Neural cell (in vitro differentiated cells): Measurements from ENCODE around the gene DNAJC6. TPM values are rescaled to one million over a fixed set of nuclear protein-coding genes. Genes with fewer than 3 reads are reported as not detected.

Experiments used
- H2AFZ ChIP-seq: fragments of 200-600, 300-800 bp; sonication (generic), shearing (Covaris generic); 2 replicates; pipeline ENCODE4 v1.6.0; 2014; ENCODE audit warnings: low read depth, mild to moderate bottlenecking, antibody characterized with exemption, low read length, moderate library complexity
- H3F3A ChIP-seq: fragments of 200-600 bp; shearing (Covaris generic); 2 replicates; pipeline ENCODE4 v1.6.1; 2016; ENCODE audit warnings: mild to moderate bottlenecking, moderate library complexity, mixed read lengths, antibody characterized with exemption, low read length; ENCODE audit not compliant: insufficient read depth, poor library complexity, severe bottlenecking
- H3K27ac ChIP-seq: fragments of 200-600, 300-800 bp; sonication (generic), shearing (Covaris generic); 2 replicates; pipeline ENCODE4 v1.5.1; 2014; ENCODE audit warnings: mild to moderate bottlenecking, low read length, moderate library complexity
- H3K27me3 ChIP-seq: fragments of 300-800, 200-600 bp; sonication (generic), shearing (Covaris generic); 2 replicates; pipeline ENCODE4 v1.6.0; 2014; ENCODE audit warnings: mild to moderate bottlenecking, low read depth, low read length, moderate library complexity; ENCODE audit not compliant: insufficient read depth
- H3K36me3 ChIP-seq: fragments of 300-800, 200-600 bp; sonication (generic), shearing (Covaris generic); 2 replicates; pipeline ENCODE4 v1.5.1; 2014; ENCODE audit warnings: mild to moderate bottlenecking, antibody characterized with exemption, low read length, moderate library complexity; ENCODE audit not compliant: insufficient read depth
- H3K4me2 ChIP-seq: fragments of 300-800, 200-600 bp; sonication (generic), shearing (Covaris generic); 2 replicates; pipeline ENCODE4 v1.6.0; 2014; ENCODE audit warnings: mild to moderate bottlenecking, low read length
- H3K4me3 ChIP-seq: fragments of 300-800, 200-600 bp; sonication (generic), shearing (Covaris generic); 2 replicates; pipeline ENCODE4 v1.5.1; 2014; ENCODE audit warnings: mild to moderate bottlenecking, low read length, moderate library complexity
- H3K79me2 ChIP-seq: fragments of 200-600 bp; shearing (Covaris generic); replicated peaks from 2 replicates; pipeline ENCODE4 v1.6.0; 2014; ENCODE audit warnings: mild to moderate bottlenecking, low read length, moderate library complexity; ENCODE audit not compliant: insufficient read depth
- H3K9ac ChIP-seq: fragments of 300-800, 200-600 bp; sonication (generic), shearing (Covaris generic); 2 replicates; pipeline ENCODE4 v1.6.1; 2016; ENCODE audit warnings: mild to moderate bottlenecking, low read length, mixed read lengths
- H3K9me2 ChIP-seq: fragments of 200-600 bp; shearing (Covaris generic); 2 replicates; pipeline ENCODE4 v1.6.1; 2016; ENCODE audit warnings: mild to moderate bottlenecking, low read length, mixed read lengths; ENCODE audit not compliant: insufficient read depth
- H3K9me3 ChIP-seq: fragments of 200-600, 300-800 bp; sonication (generic), shearing (Covaris generic); 2 replicates; pipeline ENCODE4 v1.6.1; 2016; ENCODE audit warnings: mild to moderate bottlenecking, mixed run types, low read length, moderate library complexity, mixed read lengths
- H4K20me1 ChIP-seq: fragments of 200-600 bp; shearing (Covaris generic); 2 replicates; pipeline ENCODE4 v1.6.1; 2016; ENCODE audit warnings: mild to moderate bottlenecking, mixed run types; ENCODE audit not compliant: insufficient read depth
- CTCF ChIP-seq: fragments of 450-650 bp; IDR thresholded peaks from 2 replicates; pipeline ENCODE4 v1.5.1; 2014; ENCODE audit warnings: antibody characterized with exemption, mild to moderate bottlenecking, moderate library complexity; ENCODE audit not compliant: poor library complexity, severe bottlenecking
- EP300 ChIP-seq: fragments of 450-650 bp; conservative IDR thresholded peaks from 2 replicates; pipeline ENCODE4 v1.6.1; 2014; ENCODE audit warnings: antibody characterized with exemption, mild to moderate bottlenecking, moderate library complexity; ENCODE audit not compliant: poor library complexity, severe bottlenecking
- EZH2 ChIP-seq: fragments of 200-600, 300-800 bp; shearing (Covaris generic), sonication (generic); IDR thresholded peaks from 2 replicates; pipeline ENCODE4 v1.6.1; 2014; ENCODE audit warnings: antibody characterized with exemption, low read length, borderline replicate concordance, mild to moderate bottlenecking; ENCODE audit not compliant: insufficient read depth, poor library complexity, severe bottlenecking
- MXI1 ChIP-seq: fragments of 450-650 bp; conservative IDR thresholded peaks from 2 replicates; pipeline ENCODE4 v1.6.1; 2014; ENCODE audit warnings: antibody characterized with exemption, mild to moderate bottlenecking; ENCODE audit not compliant: poor library complexity, severe bottlenecking
- POLR2AphosphoS5 ChIP-seq: IDR thresholded peaks from 2 replicates; pipeline ENCODE4 v1.6.1; 2012
- RAD21 ChIP-seq: fragments of 450-650 bp; conservative IDR thresholded peaks from 2 replicates; pipeline ENCODE4 v1.6.1; 2014; ENCODE audit warnings: antibody characterized with exemption, mild to moderate bottlenecking, moderate library complexity
- SMC3 ChIP-seq: fragments of 450-650 bp; conservative IDR thresholded peaks from 2 replicates; pipeline ENCODE4 v1.6.1; 2014; ENCODE audit warnings: antibody characterized with exemption, mild to moderate bottlenecking, moderate library complexity; ENCODE audit not compliant: poor library complexity
- TAF1 ChIP-seq: IDR thresholded peaks from 2 replicates; pipeline ENCODE4 v1.6.1; 2012; ENCODE audit warnings: low read depth
- polyA minus RNA-seq: library from RNA; depleted of rRNA, polyadenylated mRNA; stranded (reverse); fragments of >200 nt; gene quantifications from 2 replicates; pipeline ENCODE4 v1.2.3, GENCODE V29; 2014
- polyA plus RNA-seq: library from polyadenylated mRNA; depleted of rRNA; stranded (reverse); fragments of >200 nt; gene quantifications from 2 replicates; pipeline ENCODE4 v1.2.3, GENCODE V29; 2014
- TF ChIP-seq, protein P1 (sequence below): IDR thresholded peaks from 2 replicates; pipeline ENCODE4 v1.6.1; 2012; ENCODE audit warnings: borderline replicate concordance

DNAJC6 gene
- polyA plus RNA-seq (47.1 and 47.8 TPM in 2 replicates), polyA minus RNA-seq (102 and 129 TPM in 2 replicates)

DNA sequence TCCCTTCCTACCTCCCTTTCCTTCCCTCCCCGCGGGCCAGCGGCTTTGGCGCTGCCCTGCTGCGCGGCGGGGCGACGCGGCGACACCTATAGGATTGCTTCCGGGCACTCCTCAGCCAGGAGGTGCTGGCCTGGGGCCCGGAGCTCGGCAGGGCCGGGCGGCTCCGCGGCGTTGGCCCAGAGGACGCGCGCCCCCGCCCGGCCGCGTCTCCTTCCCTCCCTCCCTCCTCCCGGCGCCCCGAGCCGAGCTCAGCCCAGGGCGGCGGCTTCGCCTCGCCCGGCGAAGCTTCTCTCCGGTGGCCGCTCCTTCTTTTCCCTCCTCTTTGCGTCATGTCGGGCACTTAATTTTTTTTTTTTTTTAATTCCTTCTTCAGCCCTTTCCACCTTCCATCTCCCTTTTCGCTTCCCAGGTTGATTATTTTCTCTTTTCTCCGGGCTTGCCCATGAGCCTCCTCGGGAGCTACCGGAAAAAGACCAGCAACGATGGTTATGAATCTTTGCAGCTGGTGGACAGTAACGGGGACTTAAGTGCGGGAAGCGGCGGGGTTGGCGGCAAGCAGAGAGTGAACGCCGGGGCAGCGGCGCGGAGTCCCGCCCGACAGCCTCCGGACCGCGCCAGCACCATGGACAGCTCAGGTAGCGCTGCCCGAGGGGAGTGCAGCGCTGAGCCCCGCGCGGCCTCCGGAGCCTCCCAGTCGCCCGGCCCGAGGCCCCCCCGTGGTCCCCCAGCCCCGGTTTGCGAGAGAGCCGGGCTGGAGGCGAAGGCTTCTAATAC lies at the start of gene DNAJC6:
Gene DNAJC6, plus strand, starts transcription at position 240 of the 774 bp plus-strand sequence. Its CDS starts 203 bp downstream, at position 443.
- H3K27me3 ChIP-seq, result no peaks in the 10 kb centered on the region
- H3K79me2 ChIP-seq, result peaks cover 4% of the 10 kb centered on the region
- H2AFZ ChIP-seq, result peak within 1 kb of the TSS; percentile 92
- peak within 1 kb of the TSS; percentile 91 for H3K4me3 ChIP-seq
- peak within 1 kb of the TSS; percentile 86 for H3K27ac ChIP-seq
- peak within 1 kb of the TSS; percentile 80 for H3K4me2 ChIP-seq
- no peaks in the 10 kb centered on the region for H4K20me1 ChIP-seq
- H3K9me2 ChIP-seq, result no peaks in the 10 kb centered on the region
- peaks cover 2% of the 10 kb centered on the region for H3F3A ChIP-seq
- no peaks in the 10 kb centered on the region for H3K36me3 ChIP-seq
- H3K9me3 ChIP-seq, result no peaks in the 10 kb centered on the region
- H3K9ac ChIP-seq, result peak within 1 kb of the TSS; percentile 85
- TF ChIP-seq POLR2AphosphoS5 (peak; percentile 57), EP300 (no peak), MXI1 (peak; percentile 41), EZH2 (no peak), SMC3 (peak; percentile 5), CTCF (no peak), RAD21 (no peak), TAF1 (peak; percentile 15)
- TF ChIP-seq, protein P1, sequence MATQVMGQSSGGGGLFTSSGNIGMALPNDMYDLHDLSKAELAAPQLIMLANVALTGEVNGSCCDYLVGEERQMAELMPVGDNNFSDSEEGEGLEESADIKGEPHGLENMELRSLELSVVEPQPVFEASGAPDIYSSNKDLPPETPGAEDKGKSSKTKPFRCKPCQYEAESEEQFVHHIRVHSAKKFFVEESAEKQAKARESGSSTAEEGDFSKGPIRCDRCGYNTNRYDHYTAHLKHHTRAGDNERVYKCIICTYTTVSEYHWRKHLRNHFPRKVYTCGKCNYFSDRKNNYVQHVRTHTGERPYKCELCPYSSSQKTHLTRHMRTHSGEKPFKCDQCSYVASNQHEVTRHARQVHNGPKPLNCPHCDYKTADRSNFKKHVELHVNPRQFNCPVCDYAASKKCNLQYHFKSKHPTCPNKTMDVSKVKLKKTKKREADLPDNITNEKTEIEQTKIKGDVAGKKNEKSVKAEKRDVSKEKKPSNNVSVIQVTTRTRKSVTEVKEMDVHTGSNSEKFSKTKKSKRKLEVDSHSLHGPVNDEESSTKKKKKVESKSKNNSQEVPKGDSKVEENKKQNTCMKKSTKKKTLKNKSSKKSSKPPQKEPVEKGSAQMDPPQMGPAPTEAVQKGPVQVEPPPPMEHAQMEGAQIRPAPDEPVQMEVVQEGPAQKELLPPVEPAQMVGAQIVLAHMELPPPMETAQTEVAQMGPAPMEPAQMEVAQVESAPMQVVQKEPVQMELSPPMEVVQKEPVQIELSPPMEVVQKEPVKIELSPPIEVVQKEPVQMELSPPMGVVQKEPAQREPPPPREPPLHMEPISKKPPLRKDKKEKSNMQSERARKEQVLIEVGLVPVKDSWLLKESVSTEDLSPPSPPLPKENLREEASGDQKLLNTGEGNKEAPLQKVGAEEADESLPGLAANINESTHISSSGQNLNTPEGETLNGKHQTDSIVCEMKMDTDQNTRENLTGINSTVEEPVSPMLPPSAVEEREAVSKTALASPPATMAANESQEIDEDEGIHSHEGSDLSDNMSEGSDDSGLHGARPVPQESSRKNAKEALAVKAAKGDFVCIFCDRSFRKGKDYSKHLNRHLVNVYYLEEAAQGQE, result peak; percentile 88

DNA sequence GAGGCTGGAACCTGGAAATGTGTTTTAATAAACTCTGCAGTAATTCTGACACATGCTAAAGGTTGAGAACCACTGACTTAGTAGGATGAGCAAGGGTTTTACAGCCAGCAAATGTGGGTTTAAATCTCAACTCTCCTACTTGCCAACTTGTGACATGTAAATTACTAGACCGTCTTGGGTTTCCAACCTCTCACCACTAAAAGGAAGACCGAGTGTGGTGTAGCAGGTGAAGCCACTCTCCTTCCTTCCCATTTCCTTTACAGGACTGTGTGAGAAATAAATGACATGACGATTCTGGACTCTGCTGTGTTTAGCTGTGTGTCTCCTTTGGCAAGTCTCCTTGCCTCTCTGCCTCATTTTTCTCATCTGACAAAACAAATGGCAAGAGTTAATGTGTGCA lies 49.5 kb upstream of the DNAJC6 start:
- Histone ChIP-seq H3K9ac (no peak overlapping the region), H3K9me2 (no peaks in the 10 kb centered on the region), H3K79me2 (peaks cover 19% of the 10 kb centered on the region), H3F3A (peaks cover 6% of the 10 kb centered on the region), H3K4me2 (no peak overlapping the region), H3K36me3 (no peaks in the 10 kb centered on the region), H4K20me1 (no peaks in the 10 kb centered on the region), H2AFZ (no peak overlapping the region), H3K9me3 (no peaks in the 10 kb centered on the region), H3K27ac (no peak overlapping the region), H3K27me3 (no peaks in the 10 kb centered on the region), H3K4me3 (no peak overlapping the region)
- TF ChIP-seq POLR2AphosphoS5, result no peak
- TF ChIP-seq EZH2, result no peak
- TF ChIP-seq SMC3, result no peak
- no peak for TF ChIP-seq RAD21
- no peak for TF ChIP-seq EP300
- TF ChIP-seq, protein P1, result no peak
- no peak for TF ChIP-seq TAF1
- TF ChIP-seq CTCF, result no peak
- TF ChIP-seq MXI1, result no peak
